CD4-positive, alpha-beta T cell (primary cell): ENCODE measurements around the gene MYBPHL. TPM values are rescaled to one million over a fixed set of nuclear protein-coding genes. Genes with fewer than 3 reads are reported as not detected.

Source experiments
- ATAC-seq: fragments of 200-7000 bp; cut with Tn5 transposase; one replicate; pipeline ENCODE4 v1.10.0; 2022; ENCODE audit warnings: mild to moderate bottlenecking; ENCODE audit not compliant: poor library complexity
- CTCF ChIA-PET: fragments of 350-600 bp; sonication (Branson Sonifier 250); formaldehyde crosslinking; loops from one replicate; lab custom pipeline; 2021; ENCODE audit warnings: antibody characterized with exemption, inconsistent platforms; lab: Charles Lee
- POLR2A ChIA-PET: fragments of 350-600 bp; sonication (Branson Sonifier 250); formaldehyde crosslinking; loops from one replicate; lab custom pipeline; 2021; ENCODE audit warnings: antibody characterized with exemption, inconsistent platforms; lab: Charles Lee
- DNase-seq, 14 experiments: peaks; one replicate each; pipeline ENCODE4 v3.0.0-alpha.2; 2013 to 2020; ENCODE audit warnings: mixed read lengths in 2 of 14
- H3K27ac ChIP-seq, 2 donors: one replicate each; pipeline versions ENCODE4 v1.5.1 to v1.7.0; 2013; ENCODE audit warnings: low read length in 2 of 2, low read depth in 1 of 2, mild to moderate bottlenecking in 1 of 2
- H3K27me3 ChIP-seq, 2 experiments: 1 replicate in 1 of 2; 2 replicates in 1 of 2; pipeline versions ENCODE4 v1.6.1 to v1.7.0; 2013; ENCODE audit warnings: low read length in 2 of 2, control low read depth in 1 of 2, mild to moderate bottlenecking in 1 of 2, moderate library complexity in 1 of 2; ENCODE audit not compliant: insufficient read depth in 2 of 2, control insufficient read depth in 1 of 2
- H3K36me3 ChIP-seq: one replicate; pipeline ENCODE4 v1.6.1; 2013; ENCODE audit warnings: low read length, control low read depth; ENCODE audit not compliant: insufficient read depth
- H3K4me1 ChIP-seq: one replicate; pipeline ENCODE4 v1.6.1; 2013; ENCODE audit warnings: low read length, control low read depth; ENCODE audit not compliant: insufficient read depth
- H3K4me3 ChIP-seq: one replicate; pipeline ENCODE4 v1.5.1; 2013; ENCODE audit warnings: mild to moderate bottlenecking, low read length, moderate library complexity
- H3K9me3 ChIP-seq, 2 experiments: 1 replicate in 1 of 2; 2 replicates in 1 of 2; pipeline versions ENCODE4 v1.6.1 to v1.7.0; 2013; ENCODE audit warnings: low read length in 2 of 2, mild to moderate bottlenecking in 2 of 2, control low read depth in 1 of 2, moderate library complexity in 1 of 2; ENCODE audit not compliant: control insufficient read depth in 1 of 2, insufficient read depth in 1 of 2
- H3K27ac Mint-ChIP-seq: one replicate; pipeline ENCODE4 v1.8.0; 2020; ENCODE audit warnings: mixed read lengths
- H3K27me3 Mint-ChIP-seq: one replicate; pipeline ENCODE4 v1.8.0; 2021; ENCODE audit warnings: mixed read lengths
- H3K36me3 Mint-ChIP-seq: one replicate; pipeline ENCODE4 v1.8.0; 2021; ENCODE audit warnings: low read depth, mixed read lengths
- H3K4me1 Mint-ChIP-seq: one replicate; pipeline ENCODE4 v1.8.0; 2021; ENCODE audit warnings: low read depth, mixed read lengths
- H3K4me3 Mint-ChIP-seq: one replicate; pipeline ENCODE4 v1.8.0; 2020; ENCODE audit warnings: mild to moderate bottlenecking, mixed read lengths
- H3K9me3 Mint-ChIP-seq: one replicate; pipeline ENCODE4 v1.8.0; 2020; ENCODE audit warnings: mixed read lengths
- intact Hi-C, 2 experiments: fragments of 100-400 bp; cut with DNase I in 1 of 2; cut with micrococcal nuclease in 1 of 2; formaldehyde crosslinking; loops; one replicate each; pipeline versions ENCODE4 v1.15.1 to v1.9.0; 2023 to 2025; cut with DNase I, micrococcal nuclease
- total RNA-seq, 174 experiments: library from RNA in 2 of 174; stranded (reverse) in 2 of 174; gene quantifications; one replicate each; pipeline ENCODE4 v1.2.3 and lab custom pipeline; 2021 to 2026
- TF ChIP-seq, protein P1 (sequence below): fragments of 200-600 bp; IDR thresholded peaks from one replicate; pipeline ENCODE4 v1.8.0; 2022; ENCODE audit warnings: antibody characterized with exemption, mild to moderate bottlenecking

Gene MYBPHL
- total RNA-seq, 2 experiments from 2014 or later: not detected

DNA sequence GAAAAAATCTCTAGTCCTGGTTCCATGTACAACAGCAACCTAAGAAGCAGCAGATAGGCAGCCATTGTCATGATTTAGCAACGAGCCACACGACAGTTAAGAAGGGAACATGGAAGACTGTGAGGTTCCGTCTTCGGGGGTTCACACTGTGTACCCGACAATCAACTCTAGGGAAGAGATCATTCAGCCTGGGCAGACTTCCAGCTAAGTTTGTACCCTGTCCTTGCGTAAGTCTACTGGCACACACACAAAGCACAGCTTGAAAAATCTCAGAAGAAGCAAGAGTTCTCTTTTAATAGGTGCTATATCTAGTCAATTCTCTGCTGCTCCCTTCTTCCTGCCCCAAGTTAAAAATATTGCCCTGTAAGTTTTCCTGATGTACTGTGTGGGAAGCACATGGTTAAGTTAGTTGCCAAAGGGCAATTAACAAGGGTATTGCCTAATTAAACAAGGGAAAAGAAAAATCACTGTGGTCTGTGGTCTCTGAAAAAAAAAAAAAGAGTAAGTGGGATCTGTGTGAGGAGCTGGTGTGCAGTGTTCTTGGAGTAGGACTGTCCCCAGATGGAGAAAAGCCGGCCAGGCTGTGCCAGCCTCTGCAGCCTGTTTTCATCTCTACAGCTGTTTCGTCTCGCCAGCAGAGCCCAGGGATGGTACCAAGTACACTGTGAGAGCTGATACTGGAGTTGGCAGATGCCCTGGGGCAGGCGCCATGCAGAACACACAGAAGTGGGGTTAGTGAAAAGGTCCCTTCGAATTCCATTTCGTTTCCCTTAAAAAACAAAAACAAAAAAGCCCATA, 6.4 kb upstream of the MYBPHL start:
- Histone ChIP-seq H3K4me3 (no peak overlapping the region), H3K9me3 (no peaks in the 10 kb centered on the region), H3K4me1 (no peaks in the 10 kb centered on the region), H3K27me3 (peaks cover 0 to 3% of the 10 kb centered on the region in 2 experiments), H3K36me3 (no peaks in the 10 kb centered on the region), H3K27ac (no peak overlapping the region)
- peaks cover 7% of the 10 kb centered on the region for H3K27me3 Mint-ChIP-seq
- ChIA-PET CTCF (no interaction called here), POLR2A (no interaction called here)
- intact Hi-C loops: no loop called here
- H3K36me3 Mint-ChIP-seq: no peaks in the 10 kb centered on the region
- no peak overlapping the region for H3K27ac Mint-ChIP-seq
- no peak overlapping the region for H3K4me3 Mint-ChIP-seq
- no peaks in the 10 kb centered on the region for H3K4me1 Mint-ChIP-seq
- no peaks in the 10 kb centered on the region for H3K9me3 Mint-ChIP-seq
- ATAC-seq (no peak), DNase-seq (no peak)
- TF ChIP-seq, protein P1, sequence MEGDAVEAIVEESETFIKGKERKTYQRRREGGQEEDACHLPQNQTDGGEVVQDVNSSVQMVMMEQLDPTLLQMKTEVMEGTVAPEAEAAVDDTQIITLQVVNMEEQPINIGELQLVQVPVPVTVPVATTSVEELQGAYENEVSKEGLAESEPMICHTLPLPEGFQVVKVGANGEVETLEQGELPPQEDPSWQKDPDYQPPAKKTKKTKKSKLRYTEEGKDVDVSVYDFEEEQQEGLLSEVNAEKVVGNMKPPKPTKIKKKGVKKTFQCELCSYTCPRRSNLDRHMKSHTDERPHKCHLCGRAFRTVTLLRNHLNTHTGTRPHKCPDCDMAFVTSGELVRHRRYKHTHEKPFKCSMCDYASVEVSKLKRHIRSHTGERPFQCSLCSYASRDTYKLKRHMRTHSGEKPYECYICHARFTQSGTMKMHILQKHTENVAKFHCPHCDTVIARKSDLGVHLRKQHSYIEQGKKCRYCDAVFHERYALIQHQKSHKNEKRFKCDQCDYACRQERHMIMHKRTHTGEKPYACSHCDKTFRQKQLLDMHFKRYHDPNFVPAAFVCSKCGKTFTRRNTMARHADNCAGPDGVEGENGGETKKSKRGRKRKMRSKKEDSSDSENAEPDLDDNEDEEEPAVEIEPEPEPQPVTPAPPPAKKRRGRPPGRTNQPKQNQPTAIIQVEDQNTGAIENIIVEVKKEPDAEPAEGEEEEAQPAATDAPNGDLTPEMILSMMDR: no peak

- intact Hi-C loops: no loop called here
- H3K36me3 ChIP-seq: no peaks in the 10 kb centered on the region
- H3K27me3 Mint-ChIP-seq: peaks cover 7% of the 10 kb centered on the region
- no peaks in the 10 kb centered on the region for H3K4me1 Mint-ChIP-seq
- H3K27me3 ChIP-seq: peaks cover 0 to 3% of the 10 kb centered on the region in 2 experiments
- H3K9me3 Mint-ChIP-seq: no peaks in the 10 kb centered on the region
- no peak overlapping the region for H3K4me3 Mint-ChIP-seq
- ChIA-PET CTCF (no interaction called here), POLR2A (no interaction called here)
- DNase-seq (no peak), ATAC-seq (no peak)
- TF ChIP-seq, protein P1: no peak
- H3K27ac Mint-ChIP-seq: no peak overlapping the region
- H3K9me3 ChIP-seq: no peaks in the 10 kb centered on the region
- H3K27ac ChIP-seq: no peak overlapping the region
- no peaks in the 10 kb centered on the region for H3K36me3 Mint-ChIP-seq
- no peaks in the 10 kb centered on the region for H3K4me1 ChIP-seq
- H3K4me3 ChIP-seq: no peak overlapping the region
Measured at GRCh38 chr1:109312246-109312645, 5.4 kb upstream of the MYBPHL start.

- ChIA-PET CTCF (no interaction called here), POLR2A (no interaction called here)
- TF ChIP-seq, protein P1: no peak
- Histone ChIP-seq H3K4me1 (no peaks in the 10 kb centered on the region), H3K27ac (no peak overlapping the region), H3K27me3 (peaks cover 0 to 3% of the 10 kb centered on the region in 2 experiments), H3K9me3 (no peaks in the 10 kb centered on the region), H3K36me3 (no peaks in the 10 kb centered on the region), H3K4me3 (no peak overlapping the region)
- Mint-ChIP-seq H3K4me3 (no peak overlapping the region), H3K27me3 (peaks cover 7% of the 10 kb centered on the region), H3K27ac (no peak overlapping the region), H3K4me1 (no peaks in the 10 kb centered on the region), H3K9me3 (no peaks in the 10 kb centered on the region), H3K36me3 (no peaks in the 10 kb centered on the region)
- ATAC-seq: no peak
- DNase-seq: no peak
- intact Hi-C loops: no loop called here
Measured at GRCh38 chr1:109309347-109309746, 2.5 kb upstream of the MYBPHL start.
